HG03354 (cell line): ENCODE measurements around the gene YIPF2.

Experiments
- ATAC-seq: cut with Tn5 transposase; IDR thresholded peaks from one replicate; pipeline ENCODE4 v1.9.1; 2021; ENCODE audit warnings: mild to moderate bottlenecking; ENCODE audit not compliant: unreplicated experiment, poor library complexity, severe bottlenecking

The YIPF2 gene

GRCh38 chr19:10913716-10914340 lies 14.6 kb downstream of the YIPF2 start:
- ATAC-seq: no peak

GRCh38 chr19:10912619-10913018 lies 15.8 kb downstream of the YIPF2 start:
- ATAC-seq: no peak

GRCh38 chr19:10911579-10912363 lies 16.7 kb downstream of the YIPF2 start:
- ATAC-seq: no peak

GRCh38 chr19:10908380-10908960 lies 20.0 kb downstream of the YIPF2 start:
- ATAC-seq: no peak

- no peak for ATAC-seq
These were observed 20.5 kb downstream of the YIPF2 start for GRCh38 chr19:10907925-10908324.

- no peak for ATAC-seq
These were observed 29.2 kb downstream of the YIPF2 start for GRCh38 chr19:10899151-10899653.

- no peak for ATAC-seq
These were observed 29.8 kb downstream of the YIPF2 start for GRCh38 chr19:10898633-10899032.

- ATAC-seq: no peak
These were observed 31.4 kb downstream of the YIPF2 start for GRCh38 chr19:10896851-10897526.

GRCh38 chr19:10895920-10896319 lies 32.5 kb downstream of the YIPF2 start:
- ATAC-seq: no peak

GRCh38 chr19:10895363-10895762 lies 33.1 kb downstream of the YIPF2 start:
- no peak for ATAC-seq

GRCh38 chr19:10894911-10895213 lies 33.6 kb downstream of the YIPF2 start:
- ATAC-seq: no peak

- no peak for ATAC-seq
These were observed 36.2 kb downstream of the YIPF2 start for GRCh38 chr19:10892256-10892655.

GRCh38 chr19:10891405-10892086 lies 36.9 kb downstream of the YIPF2 start:
- ATAC-seq: no peak

GRCh38 chr19:10889880-10890279 lies 38.6 kb downstream of the YIPF2 start:
- ATAC-seq: no peak

GRCh38 chr19:10888421-10888866 lies 40.0 kb downstream of the YIPF2 start:
- no peak for ATAC-seq

GRCh38 chr19:10887616-10888367 lies 40.6 kb downstream of the YIPF2 start:
- ATAC-seq: no peak

GRCh38 chr19:10885201-10886169 lies 43.0 kb downstream of the YIPF2 start:
- ATAC-seq: no peak

GRCh38 chr19:10884274-10884673 lies 44.2 kb downstream of the YIPF2 start:
- ATAC-seq: no peak
